ENCODE measurements around the gene DNMT1.

DNA sequence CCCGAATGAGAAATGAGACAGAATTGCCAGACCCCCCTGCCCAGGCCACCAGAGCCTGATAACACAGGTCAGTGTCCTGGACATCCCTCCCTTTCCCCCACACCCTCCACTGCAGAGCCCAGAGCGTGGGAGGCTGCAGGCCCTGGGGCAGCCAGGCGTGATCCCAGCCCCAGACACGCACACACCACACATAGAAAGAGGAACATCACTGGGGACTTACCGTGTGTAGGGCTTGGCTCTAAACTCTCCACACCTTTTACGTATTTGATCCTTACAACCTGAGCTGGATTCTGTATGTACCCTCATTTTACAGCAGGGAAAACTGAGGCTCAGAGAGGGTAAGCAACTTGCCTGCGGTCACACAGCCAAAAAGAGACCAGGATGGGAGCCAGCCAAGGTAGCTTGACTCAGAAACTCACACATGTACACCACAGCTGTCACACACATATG, 91.9 kb downstream of the DNMT1 start:
- TF ChIP-seq, protein P1, sequence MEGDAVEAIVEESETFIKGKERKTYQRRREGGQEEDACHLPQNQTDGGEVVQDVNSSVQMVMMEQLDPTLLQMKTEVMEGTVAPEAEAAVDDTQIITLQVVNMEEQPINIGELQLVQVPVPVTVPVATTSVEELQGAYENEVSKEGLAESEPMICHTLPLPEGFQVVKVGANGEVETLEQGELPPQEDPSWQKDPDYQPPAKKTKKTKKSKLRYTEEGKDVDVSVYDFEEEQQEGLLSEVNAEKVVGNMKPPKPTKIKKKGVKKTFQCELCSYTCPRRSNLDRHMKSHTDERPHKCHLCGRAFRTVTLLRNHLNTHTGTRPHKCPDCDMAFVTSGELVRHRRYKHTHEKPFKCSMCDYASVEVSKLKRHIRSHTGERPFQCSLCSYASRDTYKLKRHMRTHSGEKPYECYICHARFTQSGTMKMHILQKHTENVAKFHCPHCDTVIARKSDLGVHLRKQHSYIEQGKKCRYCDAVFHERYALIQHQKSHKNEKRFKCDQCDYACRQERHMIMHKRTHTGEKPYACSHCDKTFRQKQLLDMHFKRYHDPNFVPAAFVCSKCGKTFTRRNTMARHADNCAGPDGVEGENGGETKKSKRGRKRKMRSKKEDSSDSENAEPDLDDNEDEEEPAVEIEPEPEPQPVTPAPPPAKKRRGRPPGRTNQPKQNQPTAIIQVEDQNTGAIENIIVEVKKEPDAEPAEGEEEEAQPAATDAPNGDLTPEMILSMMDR (conservative IDR thresholded peaks at IDR 0.05; ENCODE audit: low read depth, low read length), result no peak
- no peak for TF ChIP-seq EZH2phosphoT487 (IDR thresholded peaks at IDR 0.05; ENCODE audit: borderline replicate concordance, low read length)

Data from PC-3 (cell line).